Left ventricle myocardium inferior (tissue), 1 donor: ENCODE data around the gene VIPR1. TPM values are rescaled to one million over a fixed set of nuclear protein-coding genes. Genes with fewer than 3 reads are reported as not detected.

ENCODE experiments used
- DNase-seq: peaks from one replicate; pipeline ENCODE4 v3.0.0-alpha.2; 2020
- H3K27ac ChIP-seq: fragments of 200-600 bp; replicated peaks from 2 replicates; pipeline ENCODE4 v1.8.0; 2021
- H3K27me3 ChIP-seq: fragments of 200-600 bp; 2 replicates; pipeline ENCODE4 v1.8.0; 2021; ENCODE audit warnings: low read depth
- H3K36me3 ChIP-seq: fragments of 200-600 bp; 2 replicates; pipeline ENCODE4 v1.8.0; 2021
- H3K4me1 ChIP-seq: fragments of 200-600 bp; 2 replicates; pipeline ENCODE4 v1.8.0; 2021
- H3K4me3 ChIP-seq: fragments of 200-600 bp; 2 replicates; pipeline ENCODE4 v1.8.0; 2021; ENCODE audit warnings: mild to moderate bottlenecking, moderate library complexity
- H3K9me3 ChIP-seq: fragments of 200-600 bp; replicated peaks from 2 replicates; pipeline ENCODE4 v1.8.0; 2021
- intact Hi-C: fragments of 100-400 bp; cut with micrococcal nuclease; formaldehyde crosslinking; loops from one replicate; pipeline ENCODE4 v1.11.0; 2022
- total RNA-seq: library from RNA; stranded (reverse); fragmentation: NEBNext Ultra II Directional; extraction: Animal tissue kit (Norgen Biotek cat#: 25700); gene quantifications from one replicate; pipeline ENCODE4 v1.2.1, GENCODE V29; 2021
- TF ChIP-seq, protein P1 (sequence below): fragments of 200-600 bp; IDR thresholded peaks from 2 replicates; pipeline ENCODE4 v1.8.0; 2021; ENCODE audit warnings: antibody characterized with exemption, mild to moderate bottlenecking, borderline replicate concordance
- donor health status: DM: no; HTN: yes; CAD: no; lungs with severe emphysema.

Gene VIPR1
- total RNA-seq, 1 donor from 2014 or later = 1.7 TPM

DNA sequence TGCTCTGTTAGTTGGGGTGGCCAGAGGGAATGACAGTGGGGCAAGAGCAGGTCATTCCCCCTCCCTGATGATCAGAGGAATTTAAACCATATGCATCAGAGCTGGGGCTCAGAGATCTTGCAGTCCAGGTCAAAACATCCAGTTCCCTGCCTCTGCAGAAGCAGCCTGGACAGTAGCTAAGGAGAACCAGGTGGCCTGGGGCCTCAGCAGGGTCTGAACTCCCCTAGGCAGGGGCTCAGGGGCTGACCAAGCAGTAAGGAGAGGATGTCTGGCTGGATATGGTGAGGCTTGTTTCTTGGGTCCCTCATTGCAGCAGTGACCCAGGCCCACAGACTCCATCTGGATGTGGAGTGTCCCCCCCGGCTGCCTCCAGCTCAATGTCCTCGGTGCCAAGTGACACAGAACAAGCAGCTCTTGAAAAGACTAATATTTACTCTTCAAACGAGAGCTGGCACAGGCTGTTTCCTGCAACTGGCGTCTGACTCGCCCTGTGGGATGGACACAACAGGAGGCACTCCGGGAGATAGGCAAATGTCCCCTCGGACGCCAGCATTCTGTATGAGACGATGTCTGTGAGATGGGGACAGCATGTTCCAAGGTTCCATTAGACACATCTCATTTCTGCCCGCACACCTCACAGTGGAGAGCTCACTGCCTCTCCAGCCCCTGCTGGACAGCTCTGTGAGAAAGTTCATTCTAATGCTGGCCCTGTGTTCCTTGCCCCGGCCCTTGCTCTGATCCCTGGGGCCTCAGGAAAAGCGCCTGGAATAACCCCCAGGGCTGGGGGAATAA, 42.2 kb downstream of the VIPR1 start:
- intact Hi-C loops = no loop called here
- DNase-seq = peak; percentile 44
- peak overlapping the region; percentile 61 for H3K27ac ChIP-seq
- H3K9me3 ChIP-seq = no peaks in the 10 kb centered on the region
- H3K36me3 ChIP-seq = no peaks in the 10 kb centered on the region
- TF ChIP-seq, protein P1, sequence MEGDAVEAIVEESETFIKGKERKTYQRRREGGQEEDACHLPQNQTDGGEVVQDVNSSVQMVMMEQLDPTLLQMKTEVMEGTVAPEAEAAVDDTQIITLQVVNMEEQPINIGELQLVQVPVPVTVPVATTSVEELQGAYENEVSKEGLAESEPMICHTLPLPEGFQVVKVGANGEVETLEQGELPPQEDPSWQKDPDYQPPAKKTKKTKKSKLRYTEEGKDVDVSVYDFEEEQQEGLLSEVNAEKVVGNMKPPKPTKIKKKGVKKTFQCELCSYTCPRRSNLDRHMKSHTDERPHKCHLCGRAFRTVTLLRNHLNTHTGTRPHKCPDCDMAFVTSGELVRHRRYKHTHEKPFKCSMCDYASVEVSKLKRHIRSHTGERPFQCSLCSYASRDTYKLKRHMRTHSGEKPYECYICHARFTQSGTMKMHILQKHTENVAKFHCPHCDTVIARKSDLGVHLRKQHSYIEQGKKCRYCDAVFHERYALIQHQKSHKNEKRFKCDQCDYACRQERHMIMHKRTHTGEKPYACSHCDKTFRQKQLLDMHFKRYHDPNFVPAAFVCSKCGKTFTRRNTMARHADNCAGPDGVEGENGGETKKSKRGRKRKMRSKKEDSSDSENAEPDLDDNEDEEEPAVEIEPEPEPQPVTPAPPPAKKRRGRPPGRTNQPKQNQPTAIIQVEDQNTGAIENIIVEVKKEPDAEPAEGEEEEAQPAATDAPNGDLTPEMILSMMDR = peak; percentile 38
- no peaks in the 10 kb centered on the region for H3K27me3 ChIP-seq
- peaks cover 52% of the 10 kb centered on the region for H3K4me1 ChIP-seq
- H3K4me3 ChIP-seq = no peak overlapping the region

DNA sequence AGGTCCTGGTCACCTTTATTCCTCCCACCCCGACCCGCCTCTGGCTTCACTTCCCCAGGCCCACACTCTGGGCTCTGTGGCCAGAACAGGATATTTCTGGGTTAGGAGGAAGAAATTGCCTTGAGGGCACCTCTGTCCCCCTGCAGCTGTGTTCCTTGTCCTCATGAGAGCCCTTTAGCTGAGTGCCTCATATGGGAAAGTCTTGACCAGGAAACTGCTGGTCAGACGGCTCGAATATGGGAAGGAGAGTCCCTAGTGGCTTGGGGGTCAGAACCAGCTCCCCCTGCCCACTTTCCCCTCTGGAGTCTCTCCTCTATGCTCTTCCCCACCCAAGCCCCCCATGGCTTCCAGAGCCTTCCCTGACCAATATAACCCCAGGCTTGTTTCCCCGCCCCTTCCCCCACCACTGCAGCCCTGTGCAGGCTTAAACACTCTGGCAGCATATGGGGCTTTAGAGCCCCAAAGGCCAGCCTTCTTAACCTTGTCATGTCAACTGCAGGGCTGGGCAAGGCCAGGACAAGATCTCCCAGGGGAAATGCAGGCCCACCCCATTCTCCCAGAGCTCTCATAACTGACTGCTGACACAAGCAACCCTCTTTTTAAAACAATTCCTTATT, 42.9 kb downstream of the VIPR1 start:
- DNase-seq = no peak
- no peaks in the 10 kb centered on the region for H3K27me3 ChIP-seq
- no peak overlapping the region for H3K4me3 ChIP-seq
- no peaks in the 10 kb centered on the region for H3K9me3 ChIP-seq
- no peaks in the 10 kb centered on the region for H3K36me3 ChIP-seq
- intact Hi-C loops = no loop called here
- H3K27ac ChIP-seq = peak overlapping the region; percentile 61
- TF ChIP-seq, protein P1 = no peak
- H3K4me1 ChIP-seq = peaks cover 45% of the 10 kb centered on the region

DNA sequence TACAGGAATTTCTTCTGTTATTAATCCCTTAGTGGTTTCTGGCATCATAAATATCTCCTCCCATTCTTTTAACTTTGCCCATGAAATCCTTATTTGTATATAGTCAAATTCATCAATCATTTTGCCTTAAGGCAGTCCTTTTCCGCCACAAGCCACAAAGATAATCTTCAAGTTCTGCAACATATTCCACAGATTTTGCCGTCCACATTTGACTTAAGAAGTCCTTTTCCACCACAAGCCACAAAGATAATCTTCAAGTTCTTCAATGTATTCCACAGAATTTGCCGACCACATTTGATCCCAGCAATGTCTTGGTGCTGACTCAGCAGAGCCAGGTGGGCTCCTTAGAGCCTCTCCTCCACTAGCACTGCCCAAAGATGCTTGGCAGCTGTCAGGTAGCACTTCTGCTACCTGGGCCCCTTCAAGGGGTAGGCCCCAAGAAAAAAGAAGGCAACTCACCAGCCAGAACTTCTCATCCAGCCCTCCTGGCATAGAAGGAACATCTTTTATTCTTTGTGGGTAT, 44.3 kb downstream of the VIPR1 start:
- peaks cover 36% of the 10 kb centered on the region for H3K4me1 ChIP-seq
- DNase-seq = no peak
- no peaks in the 10 kb centered on the region for H3K27me3 ChIP-seq
- peak overlapping the region; percentile 61 for H3K27ac ChIP-seq
- TF ChIP-seq, protein P1 = no peak
- intact Hi-C loops = no loop called here
- peaks cover 11% of the 10 kb centered on the region for H3K36me3 ChIP-seq
- no peaks in the 10 kb centered on the region for H3K9me3 ChIP-seq
- H3K4me3 ChIP-seq = no peak overlapping the region

DNA sequence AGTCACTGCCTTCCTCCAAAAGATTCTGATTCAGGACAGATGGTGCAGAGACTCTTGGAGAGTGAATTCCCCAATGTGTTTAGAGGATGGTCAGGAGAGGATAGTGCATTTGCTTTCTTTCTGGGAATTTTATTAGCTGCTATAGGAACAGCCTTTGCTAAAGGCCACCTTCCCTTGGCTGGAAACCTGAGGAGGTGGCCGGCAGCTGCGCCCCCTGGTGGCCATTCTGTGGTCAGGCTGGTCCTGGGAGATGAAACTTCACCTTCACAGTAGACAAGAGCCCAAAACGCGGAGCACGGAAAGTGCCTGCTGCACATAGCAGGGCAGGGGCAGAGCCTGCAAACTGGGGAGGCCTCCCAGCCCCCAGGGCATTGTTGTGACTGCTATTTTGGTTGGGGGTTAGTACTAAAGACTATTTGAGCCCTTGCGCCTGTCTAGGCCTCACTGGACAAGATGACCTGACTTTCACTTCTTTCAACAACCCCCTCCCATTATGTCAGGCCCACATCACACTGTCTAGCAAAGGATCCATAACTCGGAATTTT, 45.0 kb downstream of the VIPR1 start:
- TF ChIP-seq, protein P1 = peak; percentile 98
- peaks cover 36% of the 10 kb centered on the region for H3K4me1 ChIP-seq
- H3K9me3 ChIP-seq = no peaks in the 10 kb centered on the region
- H3K4me3 ChIP-seq = no peak overlapping the region
- peaks cover 18% of the 10 kb centered on the region for H3K36me3 ChIP-seq
- DNase-seq = peak; percentile 67
- intact Hi-C loops = no loop called here
- H3K27ac ChIP-seq = peak overlapping the region; percentile 61
- no peaks in the 10 kb centered on the region for H3K27me3 ChIP-seq

DNA sequence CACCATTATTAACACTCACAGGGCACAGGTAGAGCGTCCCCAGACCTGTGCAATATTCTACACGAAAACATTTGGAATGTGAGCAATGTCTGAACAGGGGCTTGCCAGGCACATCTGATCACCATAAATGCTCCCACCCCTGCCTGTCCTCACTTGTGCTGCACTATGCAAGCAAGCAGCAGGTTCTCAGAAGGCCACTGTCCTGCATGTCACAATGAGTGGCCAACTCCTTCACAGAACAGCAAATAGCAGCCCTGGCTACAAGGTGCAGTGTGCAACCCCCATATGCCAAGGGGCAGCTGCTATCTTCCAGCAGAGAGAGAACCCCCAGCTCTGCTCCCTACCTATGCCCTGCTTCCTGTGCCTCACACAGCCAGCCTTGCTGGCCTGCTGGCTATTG, 46.7 kb downstream of the VIPR1 start:
- Histone ChIP-seq H3K9me3 (no peaks in the 10 kb centered on the region), H3K36me3 (peaks cover 35% of the 10 kb centered on the region), H3K27me3 (no peaks in the 10 kb centered on the region), H3K4me3 (no peak overlapping the region), H3K27ac (peak overlapping the region; percentile 61), H3K4me1 (peaks cover 36% of the 10 kb centered on the region)
- intact Hi-C loops = no loop called here
- DNase-seq = no peak
- TF ChIP-seq, protein P1 = no peak
